T-helper 2 cell treated with Interferon-gamma antibody and Interleukin-4, amounts not matched to agents 5 μg/mL and 100 μg/mL, for 36 hours (primary cell): ENCODE measurements around the gene CFAP157.

Experiments
- DNase-seq: peaks from one replicate; pipeline ENCODE4 v3.0.0; 2021; ENCODE audit warnings: low spot score
- H3K27ac Mint-ChIP-seq: one replicate; pipeline ENCODE4 v1.8.0; 2021; ENCODE audit warnings: mild to moderate bottlenecking, mixed read lengths
- H3K27me3 Mint-ChIP-seq: one replicate; pipeline ENCODE4 v1.8.0; 2021; ENCODE audit warnings: low read depth, mixed read lengths
- H3K36me3 Mint-ChIP-seq: one replicate; pipeline ENCODE4 v1.8.0; 2021; ENCODE audit warnings: low read depth, mixed read lengths
- H3K4me1 Mint-ChIP-seq: one replicate; pipeline ENCODE4 v1.8.0; 2021; ENCODE audit warnings: low read depth, mixed read lengths
- H3K4me3 Mint-ChIP-seq: one replicate; pipeline ENCODE4 v1.8.0; 2022; ENCODE audit warnings: mild to moderate bottlenecking, moderate library complexity, mixed read lengths
- H3K9me3 Mint-ChIP-seq: one replicate; pipeline ENCODE4 v1.8.0; 2021; ENCODE audit warnings: mixed read lengths

Gene CFAP157

GRCh38 chr9:127706836-127707241 is at the start of gene CFAP157:
Gene CFAP157 (plus strand): TSS chr9:127706988. CDS start chr9:127707032, 44 bp downstream.
- H3K27me3 Mint-ChIP-seq: no peaks in the 10 kb centered on the region
- peaks cover 3% of the 10 kb centered on the region for H3K9me3 Mint-ChIP-seq
- H3K36me3 Mint-ChIP-seq: no peaks in the 10 kb centered on the region
- no peak within 1 kb of the TSS for H3K4me3 Mint-ChIP-seq
- H3K27ac Mint-ChIP-seq: no peak within 1 kb of the TSS
- peaks cover 20% of the 10 kb centered on the region for H3K4me1 Mint-ChIP-seq
- no peak for DNase-seq

- H3K4me1 Mint-ChIP-seq: no peaks in the 10 kb centered on the region
- peaks cover 8% of the 10 kb centered on the region for H3K36me3 Mint-ChIP-seq
- H3K4me3 Mint-ChIP-seq: no peak overlapping the region
- no peak overlapping the region for H3K27ac Mint-ChIP-seq
- H3K27me3 Mint-ChIP-seq: no peaks in the 10 kb centered on the region
- no peak for DNase-seq
- no peaks in the 10 kb centered on the region for H3K9me3 Mint-ChIP-seq
Measured at GRCh38 chr9:127658428-127658827, 48.4 kb upstream of the CFAP157 start.

GRCh38 chr9:127660886-127661741 is 45.7 kb upstream of the CFAP157 start:
- H3K4me3 Mint-ChIP-seq: no peak overlapping the region

GRCh38 chr9:127662617-127663016 is 44.2 kb upstream of the CFAP157 start:
- H3K27me3 Mint-ChIP-seq: no peaks in the 10 kb centered on the region
- peaks cover 4% of the 10 kb centered on the region for H3K36me3 Mint-ChIP-seq
- no peak overlapping the region for H3K27ac Mint-ChIP-seq
- H3K4me1 Mint-ChIP-seq: no peaks in the 10 kb centered on the region
- no peak overlapping the region for H3K4me3 Mint-ChIP-seq
- DNase-seq: no peak
- no peaks in the 10 kb centered on the region for H3K9me3 Mint-ChIP-seq

More at GRCh38 chr9:127660886-127661741, 45.7 kb upstream of the CFAP157 start:
- Mint-ChIP-seq H3K4me1 (no peaks in the 10 kb centered on the region), H3K36me3 (peaks cover 4% of the 10 kb centered on the region), H3K9me3 (no peaks in the 10 kb centered on the region), H3K27ac (no peak overlapping the region), H3K27me3 (no peaks in the 10 kb centered on the region)
- DNase-seq: no peak

- Mint-ChIP-seq H3K4me3 (no peak overlapping the region), H3K27ac (no peak overlapping the region), H3K4me1 (no peaks in the 10 kb centered on the region), H3K36me3 (peaks cover 4% of the 10 kb centered on the region), H3K9me3 (no peaks in the 10 kb centered on the region), H3K27me3 (no peaks in the 10 kb centered on the region)
- no peak for DNase-seq
Measured at GRCh38 chr9:127664324-127664677, 42.5 kb upstream of the CFAP157 start.

- H3K4me3 Mint-ChIP-seq: no peak overlapping the region
- H3K9me3 Mint-ChIP-seq: no peaks in the 10 kb centered on the region
- H3K27me3 Mint-ChIP-seq: no peaks in the 10 kb centered on the region
- peaks cover 4% of the 10 kb centered on the region for H3K36me3 Mint-ChIP-seq
- H3K27ac Mint-ChIP-seq: no peak overlapping the region
- H3K4me1 Mint-ChIP-seq: no peaks in the 10 kb centered on the region
- no peak for DNase-seq
Measured at GRCh38 chr9:127664678-127665507, 41.9 kb upstream of the CFAP157 start.

- Mint-ChIP-seq H3K27me3 (no peaks in the 10 kb centered on the region), H3K4me3 (no peak overlapping the region), H3K36me3 (peaks cover 3% of the 10 kb centered on the region), H3K9me3 (no peaks in the 10 kb centered on the region), H3K27ac (no peak overlapping the region), H3K4me1 (no peaks in the 10 kb centered on the region)
- DNase-seq: no peak
Measured at GRCh38 chr9:127667127-127667844, 39.5 kb upstream of the CFAP157 start.

GRCh38 chr9:127667906-127668305 is 38.9 kb upstream of the CFAP157 start:
- Mint-ChIP-seq H3K4me1 (no peaks in the 10 kb centered on the region), H3K4me3 (no peak overlapping the region), H3K36me3 (peaks cover 6% of the 10 kb centered on the region), H3K27me3 (no peaks in the 10 kb centered on the region), H3K27ac (no peak overlapping the region), H3K9me3 (no peaks in the 10 kb centered on the region)
- no peak for DNase-seq

- Mint-ChIP-seq H3K36me3 (peaks cover 8% of the 10 kb centered on the region), H3K4me3 (no peak overlapping the region), H3K9me3 (no peaks in the 10 kb centered on the region), H3K4me1 (no peaks in the 10 kb centered on the region), H3K27ac (no peak overlapping the region), H3K27me3 (no peaks in the 10 kb centered on the region)
- no peak for DNase-seq
Measured at GRCh38 chr9:127673234-127673633, 33.6 kb upstream of the CFAP157 start.

- no peak overlapping the region for H3K4me3 Mint-ChIP-seq
- H3K9me3 Mint-ChIP-seq: no peaks in the 10 kb centered on the region
- no peaks in the 10 kb centered on the region for H3K27me3 Mint-ChIP-seq
- H3K27ac Mint-ChIP-seq: no peak overlapping the region
- no peak for DNase-seq
- H3K4me1 Mint-ChIP-seq: no peaks in the 10 kb centered on the region
- H3K36me3 Mint-ChIP-seq: peaks cover 6% of the 10 kb centered on the region
Measured at GRCh38 chr9:127676638-127677037, 30.1 kb upstream of the CFAP157 start.

- Mint-ChIP-seq H3K4me1 (no peaks in the 10 kb centered on the region), H3K9me3 (no peaks in the 10 kb centered on the region), H3K27me3 (no peaks in the 10 kb centered on the region), H3K27ac (no peak overlapping the region), H3K36me3 (no peaks in the 10 kb centered on the region), H3K4me3 (no peak overlapping the region)
- DNase-seq: no peak
Measured at GRCh38 chr9:127679506-127679905, 27.3 kb upstream of the CFAP157 start.

GRCh38 chr9:127680226-127680625 is 26.6 kb upstream of the CFAP157 start:
- no peak for DNase-seq
- no peak overlapping the region for H3K27ac Mint-ChIP-seq
- H3K4me3 Mint-ChIP-seq: no peak overlapping the region
- no peaks in the 10 kb centered on the region for H3K4me1 Mint-ChIP-seq
- H3K9me3 Mint-ChIP-seq: no peaks in the 10 kb centered on the region
- H3K36me3 Mint-ChIP-seq: no peaks in the 10 kb centered on the region
- no peaks in the 10 kb centered on the region for H3K27me3 Mint-ChIP-seq

GRCh38 chr9:127680846-127681245 is 25.9 kb upstream of the CFAP157 start:
- no peaks in the 10 kb centered on the region for H3K9me3 Mint-ChIP-seq
- H3K36me3 Mint-ChIP-seq: no peaks in the 10 kb centered on the region
- no peak overlapping the region for H3K4me3 Mint-ChIP-seq
- H3K4me1 Mint-ChIP-seq: no peaks in the 10 kb centered on the region
- DNase-seq: no peak
- no peak overlapping the region for H3K27ac Mint-ChIP-seq
- no peaks in the 10 kb centered on the region for H3K27me3 Mint-ChIP-seq
